Vagina (tissue), 2 donors: ENCODE results near the gene FRS2. TPM values are rescaled to one million over a fixed set of nuclear protein-coding genes. Genes with fewer than 3 reads are reported as not detected.

Source experiments
- DNase-seq, 2 donors: peaks; one replicate each; pipeline ENCODE4 v3.0.0-alpha.2; 2017; ENCODE audit errors: extremely low spot score in 2 of 2
- H3K27ac ChIP-seq: fragments of 200-600 bp; sonication (generic); one replicate; pipeline ENCODE4 v1.5.1; 2019
- H3K27me3 ChIP-seq: fragments of 200-600 bp; sonication (generic); one replicate; pipeline ENCODE4 v1.5.1; 2019
- H3K36me3 ChIP-seq, 2 donors: fragments of 200-600 bp; sonication (generic); one replicate each; pipeline ENCODE4 v1.5.1; 2017 to 2019
- H3K4me1 ChIP-seq: fragments of 200-600 bp; sonication (generic); one replicate; pipeline ENCODE4 v1.5.1; 2019
- H3K4me3 ChIP-seq, 2 donors: fragments of 200-600 bp; sonication (generic); 1 replicate in 1 of 2; 2 replicates in 1 of 2; pipeline ENCODE4 v1.5.1; 2016 to 2019
- H3K9me3 ChIP-seq: fragments of 200-600 bp; sonication (generic); one replicate; pipeline ENCODE4 v1.5.1; 2019
- POLR2A ChIP-seq, 2 donors: fragments of 450-650 bp; IDR thresholded peaks; one replicate each; pipeline ENCODE4 v1.6.1; 2017; ENCODE audit warnings: antibody characterized with exemption in 2 of 2, mild to moderate bottlenecking in 2 of 2, moderate library complexity in 2 of 2
- POLR2AphosphoS5 ChIP-seq, 2 donors: sonication (generic); formaldehyde crosslinking; IDR thresholded peaks; one replicate each; pipeline ENCODE4 v1.9.0; 2017; ENCODE audit warnings: antibody characterized with exemption in 2 of 2, mild to moderate bottlenecking in 2 of 2, low read depth in 1 of 2; ENCODE audit not compliant: insufficient read depth in 1 of 2
- intact Hi-C: fragments of 100-400 bp; cut with DNase I; formaldehyde crosslinking; loops from one replicate; pipeline ENCODE4 v1.15.1; 2023
- total RNA-seq: library from RNA; depleted of rRNA; stranded (reverse); fragments of >200 nt; gene quantifications from one replicate; pipeline ENCODE4 v1.2.3, GENCODE V29; 2016
- TF ChIP-seq, protein P1 (sequence below), 3 experiments: fragments of 450-650 bp in 2 of 3; fragments of 200-600 bp in 1 of 3; sonication (generic) in 1 of 3; IDR thresholded peaks; one replicate each; pipeline ENCODE4 v1.5.1; 2017 to 2019; ENCODE audit warnings: antibody characterized with exemption in 3 of 3, mild to moderate bottlenecking in 2 of 3, moderate library complexity in 2 of 3

FRS2 gene
- total RNA-seq, 1 donor from 2014 or later = 44.0 TPM

DNA sequence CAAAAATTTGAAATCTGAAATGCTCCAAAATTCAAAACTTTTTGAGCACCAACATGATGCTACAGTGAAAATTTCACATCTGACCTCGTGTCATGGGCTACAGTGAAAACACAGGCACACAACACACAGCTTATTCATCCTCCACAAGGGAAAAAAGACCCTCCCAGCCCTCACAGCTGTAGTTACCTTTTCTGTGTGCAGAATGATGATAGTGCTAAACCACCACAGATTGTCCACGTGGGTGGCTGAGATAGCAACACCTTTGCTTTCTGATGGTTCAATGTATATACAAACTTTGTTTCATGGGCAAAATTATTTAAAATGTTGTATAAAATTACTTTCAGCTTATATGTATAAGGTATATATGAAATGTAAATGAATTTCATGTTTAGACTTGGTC lies 46.8 kb downstream of the FRS2 start:
- H3K4me1 ChIP-seq = peaks cover 49% of the 10 kb centered on the region
- TF ChIP-seq POLR2AphosphoS5 (IDR thresholded peaks at IDR 0.05; ENCODE audit: insufficient read depth in 1 of 2, low read depth in 1 of 2) = no peak
- TF ChIP-seq, protein P1, sequence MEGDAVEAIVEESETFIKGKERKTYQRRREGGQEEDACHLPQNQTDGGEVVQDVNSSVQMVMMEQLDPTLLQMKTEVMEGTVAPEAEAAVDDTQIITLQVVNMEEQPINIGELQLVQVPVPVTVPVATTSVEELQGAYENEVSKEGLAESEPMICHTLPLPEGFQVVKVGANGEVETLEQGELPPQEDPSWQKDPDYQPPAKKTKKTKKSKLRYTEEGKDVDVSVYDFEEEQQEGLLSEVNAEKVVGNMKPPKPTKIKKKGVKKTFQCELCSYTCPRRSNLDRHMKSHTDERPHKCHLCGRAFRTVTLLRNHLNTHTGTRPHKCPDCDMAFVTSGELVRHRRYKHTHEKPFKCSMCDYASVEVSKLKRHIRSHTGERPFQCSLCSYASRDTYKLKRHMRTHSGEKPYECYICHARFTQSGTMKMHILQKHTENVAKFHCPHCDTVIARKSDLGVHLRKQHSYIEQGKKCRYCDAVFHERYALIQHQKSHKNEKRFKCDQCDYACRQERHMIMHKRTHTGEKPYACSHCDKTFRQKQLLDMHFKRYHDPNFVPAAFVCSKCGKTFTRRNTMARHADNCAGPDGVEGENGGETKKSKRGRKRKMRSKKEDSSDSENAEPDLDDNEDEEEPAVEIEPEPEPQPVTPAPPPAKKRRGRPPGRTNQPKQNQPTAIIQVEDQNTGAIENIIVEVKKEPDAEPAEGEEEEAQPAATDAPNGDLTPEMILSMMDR (IDR thresholded peaks at IDR 0.05) = no peak
- no peak for TF ChIP-seq POLR2A (IDR thresholded peaks at IDR 0.05)

DNA sequence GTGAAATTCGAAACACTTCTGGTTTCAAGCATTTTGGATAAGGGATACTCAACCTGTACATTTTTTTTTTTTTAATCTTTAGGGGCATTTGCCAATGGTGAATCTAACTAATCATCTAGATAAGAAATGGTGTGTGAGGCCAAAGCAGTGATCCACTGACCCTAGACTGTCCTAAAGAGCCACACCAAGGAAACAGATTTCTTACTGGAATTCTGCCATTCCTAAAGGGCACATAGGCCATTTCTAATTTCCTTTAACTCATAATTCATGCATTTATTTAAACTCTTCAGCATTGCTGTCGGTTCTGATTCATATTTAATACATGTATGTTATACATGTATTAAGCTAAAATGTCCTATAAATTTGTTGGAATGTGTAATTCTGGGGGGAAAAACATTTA lies 47.2 kb downstream of the FRS2 start:
- DNase-seq = no peak
- intact Hi-C loops = no loop called here
- Histone ChIP-seq H3K36me3 (no peaks in the 10 kb centered on the region), H3K9me3 (no peaks in the 10 kb centered on the region), H3K4me3 (no peak overlapping the region), H3K4me1 (peaks cover 45% of the 10 kb centered on the region), H3K27me3 (no peaks in the 10 kb centered on the region), H3K27ac (no peak overlapping the region)
- TF ChIP-seq POLR2AphosphoS5 (IDR thresholded peaks at IDR 0.05; ENCODE audit: insufficient read depth in 1 of 2, low read depth in 1 of 2) = no peak
- TF ChIP-seq, protein P1 (IDR thresholded peaks at IDR 0.05) = no peak
- no peak for TF ChIP-seq POLR2A (IDR thresholded peaks at IDR 0.05)

More for the DNA sequence above, 46.8 kb downstream of the FRS2 start:
- intact Hi-C loops = no loop called here
- DNase-seq = no peak
- Histone ChIP-seq H3K36me3 (no peaks in the 10 kb centered on the region), H3K27me3 (no peaks in the 10 kb centered on the region), H3K27ac (no peak overlapping the region), H3K9me3 (no peaks in the 10 kb centered on the region), H3K4me3 (no peak overlapping the region)

DNA sequence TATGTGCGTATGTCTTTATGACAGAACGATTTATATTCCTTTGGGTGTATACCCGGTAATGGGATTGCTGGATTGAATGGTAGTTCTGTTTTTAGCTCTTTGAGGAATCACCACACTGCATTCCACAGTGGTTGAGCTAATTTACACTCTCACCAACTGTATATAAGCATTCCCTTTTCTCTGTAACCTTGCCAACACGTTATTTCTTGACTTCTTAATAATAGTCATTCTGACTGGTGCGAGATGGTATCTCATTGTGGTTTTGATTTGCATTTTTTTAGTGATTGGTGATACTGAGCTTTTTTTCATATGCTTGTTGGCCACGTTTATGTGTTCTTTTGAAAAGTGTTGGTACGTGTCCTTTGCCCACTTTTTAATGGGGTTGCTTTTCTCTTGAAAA lies 49.7 kb downstream of the FRS2 start:
- TF ChIP-seq, protein P1 (IDR thresholded peaks at IDR 0.05) = no peak
- TF ChIP-seq POLR2AphosphoS5 (IDR thresholded peaks at IDR 0.05; ENCODE audit: insufficient read depth in 1 of 2, low read depth in 1 of 2) (no peak), POLR2A (IDR thresholded peaks at IDR 0.05) (no peak)
- Histone ChIP-seq H3K36me3 (no peaks in the 10 kb centered on the region), H3K27me3 (no peaks in the 10 kb centered on the region), H3K27ac (no peak overlapping the region), H3K4me3 (no peak overlapping the region), H3K4me1 (peaks cover 30% of the 10 kb centered on the region), H3K9me3 (no peaks in the 10 kb centered on the region)
- no peak for DNase-seq
- intact Hi-C loops = no loop called here

DNA sequence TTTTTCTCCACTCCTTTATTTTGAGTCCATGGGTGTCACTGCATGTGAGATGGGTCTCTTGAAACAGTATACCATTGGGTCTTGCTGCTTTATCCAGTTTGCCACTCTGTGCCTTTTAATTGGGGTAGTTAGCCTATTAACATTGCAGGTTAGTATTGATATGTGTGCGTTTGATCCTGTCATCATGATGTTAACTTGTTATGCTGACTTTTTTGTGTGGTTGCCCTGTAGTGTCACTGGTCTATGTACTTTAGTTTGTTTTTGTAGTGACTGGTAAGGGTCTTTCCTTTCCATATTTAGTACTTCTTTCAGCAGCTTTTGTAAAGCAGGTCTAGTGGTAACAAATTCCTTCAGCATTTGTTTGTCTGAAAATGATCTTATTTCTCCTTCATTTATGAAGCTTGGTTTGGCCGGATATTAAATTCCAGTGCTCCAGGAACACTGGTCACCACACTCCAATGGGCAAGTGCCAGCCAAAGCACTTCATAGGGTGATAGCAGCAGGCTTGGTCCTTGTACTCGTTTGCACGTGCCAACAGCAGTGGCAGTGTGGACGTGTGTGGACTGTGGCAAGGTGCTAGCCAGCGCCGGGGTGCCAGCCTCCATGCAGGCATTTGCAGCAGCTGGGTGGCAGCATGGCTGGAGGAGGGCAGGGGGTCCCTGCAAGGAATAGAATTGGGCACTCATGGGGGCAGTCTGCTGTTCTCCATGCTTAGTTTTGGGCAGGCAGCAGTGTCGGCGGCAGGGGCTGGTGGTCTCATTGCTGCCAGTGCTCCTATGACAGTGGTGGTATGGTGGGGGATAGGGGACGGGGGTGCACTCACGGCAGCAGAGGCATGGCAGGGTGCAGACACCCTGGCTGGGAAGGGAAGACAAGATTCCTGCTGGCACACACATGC lies 53.5 kb downstream of the FRS2 start:
- no peak for DNase-seq
- intact Hi-C loops = no loop called here
- no peaks in the 10 kb centered on the region for H3K9me3 ChIP-seq
- TF ChIP-seq POLR2AphosphoS5 (IDR thresholded peaks at IDR 0.05; ENCODE audit: insufficient read depth in 1 of 2, low read depth in 1 of 2) = no peak
- TF ChIP-seq, protein P1 (IDR thresholded peaks at IDR 0.05) = no peak
- no peak for TF ChIP-seq POLR2A (IDR thresholded peaks at IDR 0.05)
- no peak overlapping the region for H3K4me3 ChIP-seq
- H3K36me3 ChIP-seq = no peaks in the 10 kb centered on the region
- no peaks in the 10 kb centered on the region for H3K27me3 ChIP-seq
- H3K4me1 ChIP-seq = peaks cover 23% of the 10 kb centered on the region
- no peak overlapping the region for H3K27ac ChIP-seq

DNA sequence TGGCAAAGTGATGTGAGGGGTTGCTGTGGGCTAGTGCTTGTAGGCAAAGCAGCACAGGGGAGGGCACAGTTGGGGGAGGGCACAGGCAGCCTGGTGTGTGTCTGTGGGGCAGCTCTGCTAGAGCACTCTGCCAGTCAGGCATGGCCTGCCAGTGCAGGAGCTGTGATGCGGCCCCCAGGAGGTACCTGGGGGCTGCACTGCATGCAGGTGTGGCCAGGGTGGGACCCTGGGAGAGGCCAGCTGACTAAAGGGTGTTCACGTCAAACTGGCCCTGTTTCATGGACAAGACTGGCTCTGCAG lies 54.1 kb downstream of the FRS2 start:
- Histone ChIP-seq H3K9me3 (no peaks in the 10 kb centered on the region), H3K27me3 (no peaks in the 10 kb centered on the region), H3K4me1 (peaks cover 29% of the 10 kb centered on the region), H3K36me3 (no peaks in the 10 kb centered on the region), H3K27ac (no peak overlapping the region), H3K4me3 (no peak overlapping the region)
- no peak for TF ChIP-seq POLR2A (IDR thresholded peaks at IDR 0.05)
- TF ChIP-seq POLR2AphosphoS5 (IDR thresholded peaks at IDR 0.05; ENCODE audit: insufficient read depth in 1 of 2, low read depth in 1 of 2) = no peak
- TF ChIP-seq, protein P1 (IDR thresholded peaks at IDR 0.05) = no peak
- intact Hi-C loops = no loop called here
- DNase-seq = no peak
